Activated CD8-positive, alpha-beta T cell treated with anti-CD3 and anti-CD28 coated beads, Interleukin-2, amount 10 ng/mL, durations not matched to agents 7 days and 5 days (primary cell): ENCODE results near the gene TOMM40L. TPM values are rescaled to one million over a fixed set of nuclear protein-coding genes. Genes with fewer than 3 reads are reported as not detected.
"Not testable (repeated sequence)": the region's sequence is repeated elsewhere in the genome, so short reads cannot be mapped to it uniquely, and the experiment has no call there.

Source experiments
- ATAC-seq: fragments of 150-1000 bp; cut with Tn5 transposase; one replicate; pipeline ENCODE4 v1.10.0; 2021; ENCODE audit warnings: moderate library complexity
- CTCF ChIA-PET: fragments of 350-600 bp; sonication (Branson Sonifier 250); formaldehyde crosslinking; loops from one replicate; lab custom pipeline; 2021; ENCODE audit warnings: antibody characterized with exemption; lab: Charles Lee
- POLR2A ChIA-PET: fragments of 350-600 bp; sonication (Branson Sonifier 250); formaldehyde crosslinking; loops from one replicate; lab custom pipeline; 2021; ENCODE audit warnings: antibody characterized with exemption; lab: Charles Lee
- DNase-seq: peaks from one replicate; pipeline ENCODE4 v3.0.0-alpha.2; 2020
- H3K27ac Mint-ChIP-seq: one replicate; pipeline ENCODE4 v1.8.0; 2021; ENCODE audit warnings: mild to moderate bottlenecking, mixed read lengths
- H3K27me3 Mint-ChIP-seq: one replicate; pipeline ENCODE4 v1.8.0; 2021; ENCODE audit warnings: low read depth, mixed read lengths
- H3K36me3 Mint-ChIP-seq: one replicate; pipeline ENCODE4 v1.8.0; 2021; ENCODE audit warnings: low read depth, mixed read lengths
- H3K4me1 Mint-ChIP-seq: one replicate; pipeline ENCODE4 v1.8.0; 2021; ENCODE audit warnings: low read depth, mixed read lengths
- H3K4me3 Mint-ChIP-seq: one replicate; pipeline ENCODE4 v1.8.0; 2021; ENCODE audit warnings: mild to moderate bottlenecking, mixed read lengths
- H3K9me3 Mint-ChIP-seq: one replicate; pipeline ENCODE4 v1.8.0; 2022; ENCODE audit warnings: mixed read lengths; ENCODE audit not compliant: insufficient read depth
- total RNA-seq, 2 experiments: library from RNA; stranded (reverse); gene quantifications; one replicate each; pipeline ENCODE4 v1.2.3, GENCODE V29; 2021

TOMM40L gene
- total RNA-seq, 2 experiments from 2014 or later: 19.1 to 22.0 TPM

DNA sequence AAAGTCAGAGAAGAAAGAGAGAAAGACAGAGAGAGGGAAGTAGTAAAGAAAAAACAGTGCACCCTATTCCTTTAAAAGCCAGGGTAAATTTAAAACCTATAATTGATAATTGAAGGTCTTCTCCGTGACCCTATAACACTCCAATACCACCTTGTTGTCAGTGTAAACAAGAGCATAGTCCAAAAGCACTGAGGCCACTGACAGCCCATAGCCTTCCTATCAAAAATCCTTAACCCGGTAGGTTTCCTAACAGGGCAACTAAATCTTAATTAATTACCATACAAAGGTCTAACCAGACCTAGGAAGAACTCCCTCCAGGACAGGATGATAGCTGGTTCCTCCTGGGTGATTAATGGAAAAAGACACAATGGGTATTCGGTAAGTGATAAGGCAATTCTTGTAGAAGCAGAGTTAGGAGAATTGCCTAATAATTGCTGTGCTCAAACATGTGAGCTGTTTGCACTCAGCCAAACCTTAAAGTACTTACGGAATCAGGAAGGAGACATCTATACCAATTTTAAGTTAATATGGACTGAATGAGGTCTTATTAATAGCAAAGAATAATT is 30.2 kb downstream of the TOMM40L start:
- H3K27ac Mint-ChIP-seq, H3K9me3 Mint-ChIP-seq, CTCF ChIA-PET, DNase-seq, POLR2A ChIA-PET, H3K36me3 Mint-ChIP-seq, ATAC-seq, H3K4me3 Mint-ChIP-seq: not testable (repeated sequence)
- peaks cover 41% of the 10 kb centered on the region for H3K27me3 Mint-ChIP-seq
- peaks cover 14% of the 10 kb centered on the region for H3K4me1 Mint-ChIP-seq

DNA sequence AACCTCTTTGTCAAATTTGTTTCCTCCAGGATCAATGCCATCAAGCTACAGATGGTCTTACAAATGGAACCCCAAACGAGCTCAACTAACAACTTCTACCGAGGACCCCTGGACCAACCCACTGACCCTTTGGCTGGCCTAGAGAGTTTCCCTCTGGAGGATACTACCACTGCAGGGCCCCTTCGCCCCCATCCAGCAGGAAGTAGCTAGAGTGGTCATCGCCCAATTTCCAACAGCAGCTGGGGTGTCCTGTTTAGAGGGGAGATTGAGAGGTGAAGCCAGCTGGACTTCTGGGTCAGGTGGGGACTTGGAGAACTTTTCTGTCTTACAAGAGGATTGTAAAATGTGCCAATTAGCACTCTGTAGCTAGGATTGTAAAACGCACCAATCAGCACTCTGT is 31.2 kb downstream of the TOMM40L start:
- H3K4me3 Mint-ChIP-seq, H3K36me3 Mint-ChIP-seq: not testable (repeated sequence)

DNA sequence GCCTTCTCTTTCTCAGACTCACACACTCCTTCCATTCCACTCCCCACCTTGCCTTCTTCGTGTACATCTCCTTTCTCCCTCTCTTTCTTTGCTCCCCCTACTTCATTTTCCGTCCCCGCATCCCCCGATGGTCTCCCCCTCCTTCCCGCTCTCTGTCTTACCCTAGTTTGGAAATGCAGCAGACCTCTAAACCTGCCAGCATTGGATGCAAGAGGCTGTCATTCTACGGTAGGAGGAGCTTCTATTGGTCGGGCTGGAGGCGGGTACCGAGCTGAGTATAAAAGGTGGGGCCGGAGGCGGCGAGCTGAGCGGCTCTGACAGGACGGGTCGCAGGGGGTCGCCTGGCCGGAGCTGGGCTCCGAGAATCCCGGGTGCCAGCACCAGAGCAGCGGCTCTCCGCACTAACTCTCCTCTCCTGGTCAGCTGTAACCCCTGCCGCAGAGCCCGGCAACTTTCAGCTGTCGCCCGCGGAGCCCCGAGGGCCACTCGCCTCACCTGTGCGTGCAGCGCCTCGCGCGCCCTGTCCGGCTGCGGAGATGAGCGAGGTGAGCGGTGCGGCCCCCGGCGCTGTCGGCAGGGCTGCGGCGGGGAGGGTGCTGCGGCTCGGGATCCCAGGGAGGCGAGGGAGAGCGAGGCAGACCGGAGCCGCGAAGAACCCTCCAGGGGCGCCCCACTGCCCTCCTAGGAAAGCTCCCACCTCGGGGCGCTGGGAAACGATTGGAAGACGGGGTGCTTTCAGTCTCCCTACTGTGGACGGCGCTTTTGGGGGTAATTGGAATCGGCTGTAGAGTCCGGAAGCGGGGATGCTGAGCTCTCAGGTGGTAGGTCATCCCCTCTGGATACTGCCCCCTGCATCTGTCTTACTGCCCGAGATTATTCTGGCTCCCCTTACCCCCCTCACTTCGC is 32.8 kb downstream of the TOMM40L start, which contains the start of gene PCP4L1:
Gene PCP4L1, plus strand, starts transcription at position 307 of the 906 bp plus-strand sequence. Its CDS starts 230 bp downstream, at position 537.
- ChIA-PET POLR2A (no interaction called here), CTCF (interaction anchor here (0.7 to 1.7 kb wide), 4 partner anchors 10 to 1084 kb away, joined by 3 to 6 read pairs (median 4); partner anchors contain the start of gene TOMM40L)
- Mint-ChIP-seq H3K4me3 (peak within 1 kb of the TSS; percentile 50), H3K27me3 (peaks cover 54% of the 10 kb centered on the region), H3K9me3 (peaks cover 9% of the 10 kb centered on the region), H3K27ac (no peak within 1 kb of the TSS), H3K4me1 (peaks cover 14% of the 10 kb centered on the region), H3K36me3 (peaks cover 10% of the 10 kb centered on the region)
- peak; percentile 59 for DNase-seq
- peak; percentile 95 for ATAC-seq

More for the DNA sequence above, 31.2 kb downstream of the TOMM40L start:
- H3K27ac Mint-ChIP-seq, ATAC-seq, DNase-seq, H3K9me3 Mint-ChIP-seq: not testable (repeated sequence)
- peaks cover 14% of the 10 kb centered on the region for H3K4me1 Mint-ChIP-seq
- ChIA-PET POLR2A (interaction anchor here (0.9 kb wide), 1 partner anchor 8 kb away, joined by 3 read pairs; no protein-coding TSS in a partner anchor), CTCF (interaction anchor here (0.7 to 1.4 kb wide), 2 partner anchors 31 to 34 kb away, joined by 3 to 4 read pairs; partner anchors contain the start of gene TOMM40L)
- H3K27me3 Mint-ChIP-seq: peaks cover 50% of the 10 kb centered on the region

DNA sequence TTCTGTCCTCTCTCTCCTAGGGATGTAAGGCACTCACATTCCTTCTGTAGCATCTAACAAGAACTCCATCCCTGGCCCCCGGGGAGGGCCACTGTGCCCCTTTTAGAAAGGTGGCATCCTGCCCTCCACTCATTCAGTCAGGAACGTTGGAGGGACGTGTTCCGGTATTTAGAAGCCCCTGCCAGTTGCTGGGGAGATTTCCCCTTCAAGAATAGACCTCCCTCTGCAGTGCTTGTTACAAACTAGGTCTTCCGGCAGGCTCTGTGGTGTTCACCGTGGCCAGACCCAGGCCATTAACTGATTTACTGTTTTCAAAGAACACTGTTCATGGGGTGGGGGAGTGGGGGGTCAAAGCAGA is 33.5 kb downstream of the TOMM40L start:
- H3K4me1 Mint-ChIP-seq: peaks cover 14% of the 10 kb centered on the region
- CTCF ChIA-PET: interaction anchor here (1.2 to 1.8 kb wide), 4 partner anchors 10 to 34 kb away, joined by 3 to 6 read pairs (median 4); partner anchors contain the start of gene TOMM40L

DNA sequence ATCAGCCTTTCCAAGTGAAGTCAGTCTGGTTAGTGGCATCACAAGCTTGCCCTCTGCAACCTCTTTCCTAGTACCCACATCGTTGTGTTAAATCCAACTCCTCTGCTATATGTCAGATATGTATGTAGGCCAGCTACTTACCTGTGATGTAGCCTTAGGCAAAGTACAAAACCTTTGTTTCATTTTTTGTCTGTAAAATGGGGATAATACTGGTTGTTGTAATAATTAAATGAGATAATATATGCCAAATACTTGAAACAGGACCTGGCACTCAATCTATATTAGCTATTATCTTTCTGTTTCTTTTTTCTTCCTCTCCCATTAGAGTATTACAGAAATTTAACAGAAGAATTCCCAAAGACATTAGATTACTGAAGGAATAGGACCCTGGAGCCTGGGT is 33.9 kb downstream of the TOMM40L start:
- ChIA-PET POLR2A (no interaction called here), CTCF (interaction anchor here (1.7 to 1.8 kb wide), 2 partner anchors 32 to 33 kb away, joined by 4 read pairs; no protein-coding TSS in a partner anchor)
- Mint-ChIP-seq H3K9me3 (peaks cover 9% of the 10 kb centered on the region), H3K27me3 (peaks cover 57% of the 10 kb centered on the region), H3K36me3 (peaks cover 10% of the 10 kb centered on the region), H3K27ac (no peak overlapping the region), H3K4me3 (peak overlapping the region; percentile 50), H3K4me1 (peaks cover 14% of the 10 kb centered on the region)
- DNase-seq (no peak), ATAC-seq (no peak)

More for the DNA sequence above, 33.5 kb downstream of the TOMM40L start:
- peaks cover 10% of the 10 kb centered on the region for H3K36me3 Mint-ChIP-seq
- peaks cover 54% of the 10 kb centered on the region for H3K27me3 Mint-ChIP-seq
- no peak for ATAC-seq
- H3K9me3 Mint-ChIP-seq: peaks cover 9% of the 10 kb centered on the region
- peak overlapping the region; percentile 50 for H3K4me3 Mint-ChIP-seq
- POLR2A ChIA-PET: no interaction called here
- no peak for DNase-seq
- no peak overlapping the region for H3K27ac Mint-ChIP-seq

DNA sequence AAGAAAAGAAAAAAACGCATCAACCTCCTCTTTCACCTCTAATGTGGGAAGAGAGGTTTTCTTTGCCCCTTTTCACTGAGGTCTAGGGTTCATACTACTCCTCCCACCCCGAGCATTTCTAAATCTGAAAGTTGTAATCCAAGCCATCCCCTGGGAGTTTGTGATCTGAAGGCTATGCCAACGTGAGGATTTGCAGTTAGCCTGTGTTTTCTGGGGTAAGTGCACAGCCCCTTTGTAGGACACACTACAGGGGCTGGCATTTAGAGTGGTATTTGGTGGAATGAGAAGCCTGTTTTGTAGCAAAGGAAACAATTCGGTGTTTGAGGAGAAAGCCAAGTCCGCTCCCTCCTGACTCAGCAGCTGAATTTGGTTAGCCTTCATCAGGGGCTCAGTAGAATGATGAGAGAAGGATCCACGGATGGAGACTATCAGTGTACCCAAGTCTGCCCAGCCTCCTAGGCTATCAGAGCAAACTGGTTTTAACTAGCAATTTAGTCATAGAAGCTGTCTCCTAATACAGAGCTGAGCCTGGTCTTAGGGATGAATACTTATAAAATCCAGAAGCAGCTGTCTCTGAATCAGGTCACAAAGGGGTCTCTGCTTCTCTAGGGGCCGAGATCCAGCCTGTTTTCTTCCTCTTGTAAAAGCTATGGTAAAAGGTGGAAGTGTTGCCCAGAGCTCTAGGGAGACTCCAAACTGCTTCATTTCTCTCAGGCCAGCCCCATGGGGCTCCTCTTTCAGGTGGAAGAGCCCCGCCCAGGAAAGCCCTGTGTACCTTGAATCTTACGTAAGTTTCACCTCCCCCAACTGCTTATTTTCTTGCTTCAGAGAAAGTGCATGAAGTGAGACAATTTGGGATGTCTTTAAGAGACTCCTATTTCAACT is 34.8 kb downstream of the TOMM40L start:
- no peak for ATAC-seq
- peaks cover 10% of the 10 kb centered on the region for H3K36me3 Mint-ChIP-seq
- ChIA-PET CTCF (interaction anchor here (1.7 to 1.8 kb wide), 2 partner anchors 31 to 34 kb away, joined by 4 read pairs; no protein-coding TSS in a partner anchor), POLR2A (no interaction called here)
- H3K27ac Mint-ChIP-seq: no peak overlapping the region
- peaks cover 57% of the 10 kb centered on the region for H3K27me3 Mint-ChIP-seq
- peaks cover 9% of the 10 kb centered on the region for H3K9me3 Mint-ChIP-seq
- no peak for DNase-seq
- no peak overlapping the region for H3K4me3 Mint-ChIP-seq
- peaks cover 14% of the 10 kb centered on the region for H3K4me1 Mint-ChIP-seq

DNA sequence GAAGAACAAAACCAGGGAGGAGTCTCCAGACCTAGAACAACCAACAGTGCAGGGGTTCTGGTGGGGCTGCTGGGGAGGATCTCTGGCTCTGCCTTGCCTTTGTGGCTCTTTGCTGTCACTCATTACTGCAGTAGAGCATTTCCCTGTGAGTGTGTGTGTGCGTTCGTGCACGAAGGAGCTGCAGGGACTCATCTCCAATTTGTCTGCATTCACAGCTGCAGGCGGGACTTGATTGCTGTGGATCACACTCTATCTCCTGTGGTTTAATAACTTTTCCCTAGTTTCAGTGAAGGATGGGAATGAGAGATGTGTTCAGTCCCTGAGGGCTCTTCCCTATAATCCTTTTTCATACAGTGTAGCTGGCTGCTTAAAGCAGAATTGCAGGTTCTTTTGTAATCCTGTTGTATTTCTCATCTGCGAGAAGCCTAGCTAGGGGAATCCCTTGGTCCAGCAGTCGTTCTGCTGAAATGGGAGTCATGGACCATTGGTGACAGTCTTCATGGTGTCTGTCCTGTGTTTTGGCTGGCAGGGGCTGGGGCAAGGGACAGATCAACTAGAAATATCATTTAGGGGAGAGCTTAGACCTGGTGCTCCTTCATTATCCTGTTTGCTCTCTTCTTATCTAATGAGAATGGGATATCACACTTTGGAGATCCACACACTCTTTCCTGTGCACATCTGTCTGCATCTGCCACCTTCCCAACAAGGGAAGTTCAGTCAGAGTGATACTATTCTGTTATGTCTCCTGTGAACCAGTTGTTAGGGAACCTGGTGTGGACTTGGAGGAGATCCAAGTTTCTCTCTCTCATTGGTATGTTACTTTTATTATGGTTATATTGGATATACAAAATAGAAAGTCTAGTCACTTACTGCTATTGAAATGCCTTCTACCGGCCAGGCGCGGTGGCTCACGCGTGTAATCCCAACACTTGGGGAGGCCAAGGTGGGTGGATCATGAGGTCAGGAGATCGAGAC is 35.7 kb downstream of the TOMM40L start:
- DNase-seq: no peak
- no peak for ATAC-seq
- H3K4me1 Mint-ChIP-seq: peaks cover 14% of the 10 kb centered on the region
- peaks cover 10% of the 10 kb centered on the region for H3K36me3 Mint-ChIP-seq
- CTCF ChIA-PET: interaction anchor here (0.7 to 1.8 kb wide), 2 partner anchors 35 to 57 kb away, joined by 3 to 4 read pairs; no protein-coding TSS in a partner anchor
- no peak overlapping the region for H3K4me3 Mint-ChIP-seq
- H3K9me3 Mint-ChIP-seq: peaks cover 9% of the 10 kb centered on the region
- POLR2A ChIA-PET: no interaction called here
- no peak overlapping the region for H3K27ac Mint-ChIP-seq
- peaks cover 53% of the 10 kb centered on the region for H3K27me3 Mint-ChIP-seq

DNA sequence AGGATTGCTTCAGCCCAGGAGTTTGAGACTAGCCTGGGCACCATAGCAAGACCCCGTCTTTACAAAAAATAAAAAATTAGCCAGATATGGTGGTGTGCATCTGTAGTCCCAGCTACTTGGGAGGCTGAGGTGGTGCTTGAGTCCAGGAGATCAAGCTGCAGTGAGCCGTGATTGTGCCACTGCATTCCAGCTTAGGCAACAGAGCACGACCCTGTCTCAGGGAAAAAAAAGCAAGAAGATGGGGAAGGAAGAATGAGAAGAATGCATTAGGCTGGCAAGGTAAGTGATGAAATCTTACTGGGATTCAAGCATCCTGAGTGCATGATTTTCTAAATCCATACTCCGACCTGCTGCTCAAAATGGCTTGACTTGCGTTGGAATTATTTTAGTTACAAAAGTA is 39.4 kb downstream of the TOMM40L start:
- Mint-ChIP-seq H3K36me3 (no peaks in the 10 kb centered on the region), H3K9me3 (no peaks in the 10 kb centered on the region), H3K4me1 (peaks cover 6% of the 10 kb centered on the region), H3K27ac (no peak overlapping the region), H3K4me3 (no peak overlapping the region), H3K27me3 (peaks cover 26% of the 10 kb centered on the region)
- ChIA-PET CTCF (interaction anchor here (0.8 kb wide), 1 partner anchor 40 kb away, joined by 3 read pairs; no protein-coding TSS in a partner anchor), POLR2A (interaction anchor here (0.6 kb wide), 1 partner anchor 12 kb away, joined by 3 read pairs; no protein-coding TSS in a partner anchor)
- DNase-seq: no peak
- ATAC-seq: no peak

DNA sequence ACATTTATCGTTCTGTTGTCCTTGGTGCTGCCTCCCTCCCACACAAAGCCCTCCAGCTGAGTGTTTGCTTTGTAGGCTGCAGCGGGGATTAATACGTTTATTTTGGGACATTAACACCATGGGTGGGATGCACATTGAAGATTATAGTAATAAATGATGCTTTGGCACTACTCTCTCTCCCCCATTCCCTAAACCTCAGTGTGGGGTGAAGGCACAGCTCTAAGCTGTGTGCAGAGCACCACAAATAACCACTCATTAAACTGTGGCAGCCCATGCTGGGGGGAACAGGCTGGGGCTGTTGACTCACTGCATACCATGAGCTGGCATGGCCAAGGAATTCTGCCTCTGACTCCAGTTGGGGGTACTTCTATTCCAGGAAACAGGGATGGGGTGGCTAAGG is 40.3 kb downstream of the TOMM40L start:
- ATAC-seq (no peak), DNase-seq (no peak)
- ChIA-PET POLR2A (interaction anchor here (0.6 kb wide), 1 partner anchor 13 kb away, joined by 3 read pairs; no protein-coding TSS in a partner anchor), CTCF (interaction anchor here (0.8 to 1.4 kb wide), 2 partner anchors 25 to 41 kb away, joined by 3 to 5 read pairs; no protein-coding TSS in a partner anchor)
- Mint-ChIP-seq H3K27me3 (peaks cover 18% of the 10 kb centered on the region), H3K27ac (no peak overlapping the region), H3K4me3 (no peak overlapping the region), H3K9me3 (no peaks in the 10 kb centered on the region), H3K4me1 (peaks cover 6% of the 10 kb centered on the region), H3K36me3 (no peaks in the 10 kb centered on the region)

DNA sequence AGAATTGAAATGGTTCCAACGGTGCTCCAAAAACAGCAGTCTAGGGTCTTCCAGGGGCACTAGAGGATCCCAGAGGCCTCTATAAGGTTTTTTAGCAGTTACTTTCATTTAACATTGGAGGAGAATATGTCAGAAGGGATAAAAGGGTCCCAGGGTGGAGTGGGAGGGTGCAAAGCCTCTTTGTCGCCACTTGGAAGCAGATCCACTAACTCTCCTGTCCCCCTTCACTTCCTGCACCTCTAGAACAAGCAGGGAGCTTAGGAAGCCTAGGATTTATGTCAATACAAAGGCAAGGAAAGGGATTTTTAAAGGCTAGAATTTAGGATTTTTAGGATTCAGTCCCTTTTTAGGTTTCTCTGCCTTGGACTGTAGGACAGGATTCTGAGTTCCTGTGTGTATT is 41.0 kb downstream of the TOMM40L start:
- Mint-ChIP-seq H3K9me3 (no peaks in the 10 kb centered on the region), H3K36me3 (no peaks in the 10 kb centered on the region), H3K4me1 (peaks cover 6% of the 10 kb centered on the region), H3K27me3 (peaks cover 12% of the 10 kb centered on the region), H3K27ac (no peak overlapping the region), H3K4me3 (no peak overlapping the region)
- DNase-seq (no peak), ATAC-seq (no peak)
- ChIA-PET CTCF (interaction anchor here (1.4 kb wide), 1 partner anchor 24 kb away, joined by 5 read pairs; no protein-coding TSS in a partner anchor), POLR2A (interaction anchor here (0.5 to 0.7 kb wide), 2 partner anchors 31 to 233 kb away, joined by 3 read pairs; no protein-coding TSS in a partner anchor)
